AG04450 (cell line): ENCODE data around the gene RAMP3. TPM values are rescaled to one million over a fixed set of nuclear protein-coding genes. Genes with fewer than 3 reads are reported as not detected.

Source experiments
- CTCF ChIA-PET: fragments of 300-600, 350-600 bp; formaldehyde crosslinking; extraction: SDS; loops from one replicate; lab custom pipeline; 2022; ENCODE audit warnings: antibody characterized with exemption, inconsistent platforms; lab: Charles Lee
- POLR2A ChIA-PET: fragments of 350-600 bp; formaldehyde crosslinking; extraction: SDS; loops from one replicate; lab custom pipeline; 2021; ENCODE audit warnings: antibody characterized with exemption, inconsistent platforms; lab: Yijun Ruan, JAX
- DNase-seq: peaks from one replicate; pipeline ENCODE4 v3.0.0-alpha.2; 2011; ENCODE audit warnings: low read depth, low spot score
- H3K27ac ChIP-seq: one replicate; pipeline ENCODE4 v1.5.1; 2012; ENCODE audit warnings: low read depth, low read length, control low read depth
- H3K27me3 ChIP-seq: one replicate; pipeline ENCODE4 v1.6.0; 2012; ENCODE audit warnings: low read length; ENCODE audit not compliant: control insufficient read depth, insufficient read depth
- H3K4me3 ChIP-seq: 2 replicates; pipeline ENCODE4 v1.5.1; 2011; ENCODE audit warnings: mild to moderate bottlenecking, low read depth, low read length, control low read depth
- H3K9me3 ChIP-seq: 2 replicates; pipeline ENCODE4 v1.5.1; 2012; ENCODE audit warnings: low read length; ENCODE audit not compliant: control insufficient read depth, insufficient read depth
- polyA plus RNA-seq: library from polyadenylated mRNA; depleted of rRNA; stranded (reverse); fragments of >200 nt; gene quantifications from 2 replicates; pipeline ENCODE4 v1.2.3, GENCODE V29; 2011; rRNA removed
- TF ChIP-seq, protein P1 (sequence below): IDR thresholded peaks from 2 replicates; pipeline ENCODE4 v1.5.1; 2011; ENCODE audit warnings: low read depth, low read length, control low read depth, inconsistent platforms

RAMP3 gene
- polyA plus RNA-seq, 1 experiment: not detected

DNA sequence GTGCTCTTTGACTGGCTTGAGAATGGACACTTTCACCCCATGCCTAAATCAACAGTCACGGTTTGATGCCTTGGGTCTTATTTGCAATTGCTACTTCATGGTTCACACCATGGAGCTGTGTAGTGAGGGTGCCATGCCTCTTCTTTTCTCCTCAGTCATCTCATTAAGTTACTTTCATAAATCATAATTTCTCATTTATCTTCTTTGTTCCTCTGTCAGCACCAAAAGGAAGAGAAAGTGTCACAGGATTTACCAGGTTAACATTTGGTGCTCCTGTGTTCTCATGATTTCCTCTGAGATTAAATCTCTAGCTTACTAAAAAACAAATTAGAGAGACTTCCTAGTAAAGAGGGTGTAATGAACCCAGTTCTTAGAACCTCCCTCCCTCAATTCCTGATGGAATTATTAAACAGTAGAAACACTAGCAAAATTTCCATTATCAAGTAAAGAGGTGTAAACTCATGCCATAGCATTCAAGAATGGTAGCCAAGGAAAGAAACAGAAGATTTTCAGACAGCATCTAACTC, 75.7 kb downstream of the RAMP3 start:
- no peak for DNase-seq
- CTCF ChIA-PET: no interaction called here
- no peaks in the 10 kb centered on the region for H3K9me3 ChIP-seq
- no peak overlapping the region for H3K27ac ChIP-seq
- H3K4me3 ChIP-seq: no peak overlapping the region
- H3K27me3 ChIP-seq: peaks cover 2% of the 10 kb centered on the region
- POLR2A ChIA-PET: no interaction called here
- TF ChIP-seq, protein P1, sequence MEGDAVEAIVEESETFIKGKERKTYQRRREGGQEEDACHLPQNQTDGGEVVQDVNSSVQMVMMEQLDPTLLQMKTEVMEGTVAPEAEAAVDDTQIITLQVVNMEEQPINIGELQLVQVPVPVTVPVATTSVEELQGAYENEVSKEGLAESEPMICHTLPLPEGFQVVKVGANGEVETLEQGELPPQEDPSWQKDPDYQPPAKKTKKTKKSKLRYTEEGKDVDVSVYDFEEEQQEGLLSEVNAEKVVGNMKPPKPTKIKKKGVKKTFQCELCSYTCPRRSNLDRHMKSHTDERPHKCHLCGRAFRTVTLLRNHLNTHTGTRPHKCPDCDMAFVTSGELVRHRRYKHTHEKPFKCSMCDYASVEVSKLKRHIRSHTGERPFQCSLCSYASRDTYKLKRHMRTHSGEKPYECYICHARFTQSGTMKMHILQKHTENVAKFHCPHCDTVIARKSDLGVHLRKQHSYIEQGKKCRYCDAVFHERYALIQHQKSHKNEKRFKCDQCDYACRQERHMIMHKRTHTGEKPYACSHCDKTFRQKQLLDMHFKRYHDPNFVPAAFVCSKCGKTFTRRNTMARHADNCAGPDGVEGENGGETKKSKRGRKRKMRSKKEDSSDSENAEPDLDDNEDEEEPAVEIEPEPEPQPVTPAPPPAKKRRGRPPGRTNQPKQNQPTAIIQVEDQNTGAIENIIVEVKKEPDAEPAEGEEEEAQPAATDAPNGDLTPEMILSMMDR: no peak

Other genes with a start within 250 kb of the RAMP3 start
- not detected in 2 replicates for gene MYO1G, start 178.8 kb upstream of the RAMP3 start, polyA plus RNA-seq
- 24.7 and 40.6 TPM in 2 replicates for gene CCM2, start 157.6 kb upstream of the RAMP3 start, polyA plus RNA-seq
- gene NACAD, start 68.8 kb upstream of the RAMP3 start, polyA plus RNA-seq: 0.64 and 1.7 TPM in 2 replicates
- gene TBRG4, start 46.1 kb upstream of the RAMP3 start, polyA plus RNA-seq: 38.8 and 47.9 TPM in 2 replicates